ENCODE measurements around the gene UBE4B. TPM values are rescaled to one million over a fixed set of nuclear protein-coding genes. Genes with fewer than 3 reads are reported as not detected.

The UBE4B gene
- total and polyA plus RNA-seq, 2 experiments from 2014 or later, result 18.7 to 41.1 TPM

DNA sequence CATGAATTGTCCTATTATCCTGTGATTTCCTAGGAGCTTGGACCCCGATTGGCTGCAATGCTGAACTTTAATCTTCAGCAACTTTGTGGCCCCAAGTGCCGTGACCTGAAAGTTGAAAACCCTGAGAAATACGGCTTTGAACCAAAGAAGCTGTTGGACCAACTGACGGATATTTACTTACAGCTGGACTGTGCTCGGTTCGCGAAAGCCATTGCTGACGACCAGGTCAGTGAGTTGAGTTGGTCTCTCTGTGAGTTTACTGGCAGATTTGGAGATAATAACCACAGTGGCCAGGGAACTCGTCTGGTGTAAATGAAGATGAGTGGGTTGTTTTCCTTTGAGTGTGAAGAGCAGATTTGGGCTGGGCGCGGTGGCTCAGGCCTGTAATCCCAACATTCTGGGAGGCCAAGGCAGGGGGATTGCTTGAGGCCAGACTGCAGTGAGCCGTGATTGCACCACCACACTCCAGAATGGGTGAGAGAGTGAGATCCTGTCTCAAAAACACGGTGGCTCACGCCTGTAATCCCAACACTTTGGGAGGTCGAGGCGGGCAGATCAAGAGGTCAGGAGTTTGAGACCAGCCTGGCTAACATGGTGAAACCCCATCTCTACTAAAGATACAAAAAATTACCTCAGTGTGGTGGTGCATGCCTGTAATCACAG is 138.5 kb downstream of the UBE4B start:
- Histone ChIP-seq H3K4me2 (no peak overlapping the region), H3K27ac (peak overlapping the region; percentile 88), H4K20me1 (ENCODE audit: insufficient read depth, poor library complexity, severe bottlenecking) (no peaks in the 10 kb centered on the region), H3K9me3 (ENCODE audit: low read depth) (no peaks in the 10 kb centered on the region), H3K27me3 (no peaks in the 10 kb centered on the region), H3K9me2 (replicated peaks; ENCODE audit: insufficient read depth) (no peaks in the 10 kb centered on the region), H3K4me1 (ENCODE audit: insufficient read depth) (peaks cover 24% of the 10 kb centered on the region), H3K36me3 (replicated peaks; ENCODE audit: insufficient read depth, low read depth) (no peaks in the 10 kb centered on the region), H3K4me3 (no peak overlapping the region), H2AFZ (no peak overlapping the region), H3K79me2 (no peaks in the 10 kb centered on the region)
- no peak for TF ChIP-seq EZH2phosphoT487 (IDR thresholded peaks at IDR 0.05; ENCODE audit: low read depth, severe bottlenecking, unreplicated experiment)
- TF ChIP-seq CTCF (IDR thresholded peaks at IDR 0.05; ENCODE audit: poor library complexity), result no peak
- TF ChIP-seq EZH2 (IDR thresholded peaks at IDR 0.05; ENCODE audit: borderline replicate concordance), result no peak
- no peak for DNase-seq (ENCODE audit: low spot score)
- WGBS (ENCODE audit: low lambda C conversion rate, missing lambda C conversion rate), result 65% methylated on average over 16 of the region's 16 CpGs

GRCh38 chr1:10171995-10172669 is 139.4 kb downstream of the UBE4B start:
- Histone ChIP-seq H3K27me3 (no peaks in the 10 kb centered on the region), H3K9me3 (ENCODE audit: low read depth) (no peaks in the 10 kb centered on the region), H3K79me2 (no peaks in the 10 kb centered on the region), H4K20me1 (ENCODE audit: insufficient read depth, poor library complexity, severe bottlenecking) (no peaks in the 10 kb centered on the region), H3K36me3 (replicated peaks; ENCODE audit: insufficient read depth, low read depth) (no peaks in the 10 kb centered on the region), H3K4me2 (no peak overlapping the region), H3K4me3 (no peak overlapping the region), H3K27ac (peak overlapping the region; percentile 88), H2AFZ (no peak overlapping the region), H3K4me1 (ENCODE audit: insufficient read depth) (peaks cover 24% of the 10 kb centered on the region), H3K9me2 (replicated peaks; ENCODE audit: insufficient read depth) (no peaks in the 10 kb centered on the region)
- 92% methylated on average over 8 of the region's 8 CpGs for WGBS (ENCODE audit: low lambda C conversion rate, missing lambda C conversion rate)
- DNase-seq (ENCODE audit: low spot score), result no peak
- TF ChIP-seq EZH2 (IDR thresholded peaks at IDR 0.05; ENCODE audit: borderline replicate concordance) (no peak), CTCF (IDR thresholded peaks at IDR 0.05; ENCODE audit: poor library complexity) (no peak)

GRCh38 chr1:10173582-10173981 is 140.8 kb downstream of the UBE4B start:
- no peaks in the 10 kb centered on the region for H3K79me2 ChIP-seq
- peaks cover 24% of the 10 kb centered on the region for H3K4me1 ChIP-seq (ENCODE audit: insufficient read depth)
- TF ChIP-seq EZH2 (IDR thresholded peaks at IDR 0.05; ENCODE audit: borderline replicate concordance) (no peak), EZH2phosphoT487 (IDR thresholded peaks at IDR 0.05; ENCODE audit: low read depth, severe bottlenecking, unreplicated experiment) (no peak), CTCF (IDR thresholded peaks at IDR 0.05; ENCODE audit: poor library complexity) (no peak)
- no peaks in the 10 kb centered on the region for H4K20me1 ChIP-seq (ENCODE audit: insufficient read depth, poor library complexity, severe bottlenecking)
- over 99% methylated on average over 10 of the region's 10 CpGs for WGBS (ENCODE audit: low lambda C conversion rate, missing lambda C conversion rate)
- no peaks in the 10 kb centered on the region for H3K36me3 ChIP-seq (replicated peaks; ENCODE audit: insufficient read depth, low read depth)
- H3K27ac ChIP-seq, result no peak overlapping the region
- H3K4me3 ChIP-seq, result no peak overlapping the region
- no peak for DNase-seq (ENCODE audit: low spot score)
- H3K4me2 ChIP-seq, result no peak overlapping the region
- H3K27me3 ChIP-seq, result no peaks in the 10 kb centered on the region
- H3K9me2 ChIP-seq (replicated peaks; ENCODE audit: insufficient read depth), result no peaks in the 10 kb centered on the region
- H3K9me3 ChIP-seq (ENCODE audit: low read depth), result no peaks in the 10 kb centered on the region
- H2AFZ ChIP-seq, result no peak overlapping the region

Data from hepatocyte (in vitro differentiated cells).